Left colon (tissue), 2 donors: ENCODE data around the gene CYP2B6. TPM values are rescaled to one million over a fixed set of nuclear protein-coding genes. Genes with fewer than 3 reads are reported as not detected.
"Not testable (repeated sequence)": the region's sequence is repeated elsewhere in the genome, so short reads cannot be mapped to it uniquely, and the experiment has no call there.

ENCODE experiments used
- ATAC-seq: fragments of 200-7000 bp; cut with Tn5 transposase; one replicate; pipeline ENCODE4 v1.9.1; 2020; ENCODE audit warnings: mild to moderate bottlenecking, moderate library complexity
- DNase-seq, 2 donors: peaks; one replicate each; pipeline ENCODE4 v3.0.0-alpha.2; 2020
- intact Hi-C, 2 donors: fragments of 100-400 bp; cut with DNase I in 1 of 2; cut with micrococcal nuclease in 1 of 2; formaldehyde crosslinking; loops; one replicate each; pipeline versions ENCODE4 v1.11.2 to v1.14.0; 2022; cut with DNase I, micrococcal nuclease
- total RNA-seq, 2 donors: library from RNA; stranded (reverse); fragmentation: NEBNext Ultra II Directional; extraction: Animal tissue kit (Norgen Biotek cat#: 25700); gene quantifications; one replicate each; pipeline ENCODE4 v1.2.1, GENCODE V29; 2021
- donor health status: DM: no; HTN: no; CAD: no.
- donor health status: DM: yes; HTN: yes; CAD: no.

Gene CYP2B6
- total RNA-seq, 2 donors from 2014 or later, result 4.6 to 5.1 TPM

DNA sequence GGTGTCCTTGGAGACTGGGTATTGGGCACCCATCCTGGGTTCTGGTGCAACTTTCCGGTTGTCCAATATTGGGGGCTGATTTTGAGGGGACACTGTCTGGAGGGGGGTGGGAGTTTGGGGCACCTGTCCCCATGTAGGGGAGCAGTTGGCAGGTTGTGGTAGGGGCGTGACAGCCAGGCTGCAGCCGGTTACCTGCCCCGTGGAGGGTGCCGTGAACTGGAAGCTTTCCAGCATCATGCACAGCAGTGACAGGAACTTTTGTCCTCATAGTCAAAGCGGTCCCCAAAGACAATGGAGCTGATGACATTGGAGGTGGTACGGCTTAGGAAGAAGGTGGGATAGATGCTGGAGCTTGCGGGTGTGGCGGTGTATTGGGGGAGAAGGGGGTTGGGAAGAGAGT lies 34.3 kb downstream of the CYP2B6 start:
- no peak for DNase-seq
- intact Hi-C loops, result no loop called here
- no peak for ATAC-seq

DNA sequence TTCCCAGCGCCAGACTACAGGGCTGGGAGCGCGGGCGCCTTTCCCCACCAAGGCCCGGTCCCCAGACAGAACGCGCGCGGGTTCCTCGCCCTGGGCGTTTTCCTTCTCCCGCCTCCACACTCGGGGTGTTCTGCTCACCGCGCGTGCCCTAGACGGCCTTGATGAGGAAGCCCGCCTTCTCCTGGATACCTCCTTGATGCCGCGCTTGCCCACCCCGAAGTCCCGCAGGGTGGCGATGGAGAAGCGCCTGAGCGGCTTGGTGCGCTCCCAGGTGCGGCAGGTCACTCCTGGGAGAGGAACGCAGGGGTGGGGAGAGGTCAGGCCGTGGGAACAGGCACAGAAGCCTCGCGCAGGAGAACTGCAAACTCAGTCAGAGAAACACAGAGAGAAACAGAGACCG lies 34.8 kb downstream of the CYP2B6 start:
- DNase-seq, result no peak
- no peak for ATAC-seq
- intact Hi-C loops, result no loop called here

DNA sequence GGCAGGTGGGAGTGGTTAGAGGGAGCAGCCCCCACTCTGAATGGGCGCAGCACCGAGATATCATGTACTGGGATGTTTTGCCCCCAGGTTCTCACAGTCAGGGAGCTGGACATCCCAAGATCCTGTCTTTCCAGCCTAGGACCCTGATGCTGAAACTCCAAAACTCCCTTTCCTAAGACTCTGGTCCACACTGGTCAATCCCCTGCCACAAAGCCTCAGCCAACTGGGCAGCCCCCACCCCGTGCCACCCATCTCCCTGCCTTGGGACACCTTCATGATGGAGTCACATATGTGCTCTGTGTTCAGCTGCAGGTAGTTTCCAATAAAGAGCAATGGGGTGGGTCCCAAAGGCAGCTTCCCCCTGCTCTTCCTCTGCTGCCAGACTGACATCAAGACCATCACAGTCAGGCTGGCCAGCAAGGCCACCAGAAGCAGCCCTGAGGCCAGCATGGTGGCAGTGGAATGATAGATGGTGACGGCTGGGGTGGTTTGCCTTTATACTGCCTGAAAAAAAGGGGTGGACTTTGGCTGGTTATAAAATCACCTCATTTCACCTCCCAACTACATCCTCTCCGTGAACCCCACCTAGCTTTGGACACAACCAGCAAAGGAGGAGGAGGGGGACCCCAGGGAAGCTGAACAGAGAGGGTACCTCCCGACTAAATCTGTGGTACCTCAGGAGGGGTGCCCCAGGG lies 36.3 kb downstream of the CYP2B6 start:
- intact Hi-C loops, result no loop called here
- DNase-seq, result no peak
- ATAC-seq, result no peak

DNA sequence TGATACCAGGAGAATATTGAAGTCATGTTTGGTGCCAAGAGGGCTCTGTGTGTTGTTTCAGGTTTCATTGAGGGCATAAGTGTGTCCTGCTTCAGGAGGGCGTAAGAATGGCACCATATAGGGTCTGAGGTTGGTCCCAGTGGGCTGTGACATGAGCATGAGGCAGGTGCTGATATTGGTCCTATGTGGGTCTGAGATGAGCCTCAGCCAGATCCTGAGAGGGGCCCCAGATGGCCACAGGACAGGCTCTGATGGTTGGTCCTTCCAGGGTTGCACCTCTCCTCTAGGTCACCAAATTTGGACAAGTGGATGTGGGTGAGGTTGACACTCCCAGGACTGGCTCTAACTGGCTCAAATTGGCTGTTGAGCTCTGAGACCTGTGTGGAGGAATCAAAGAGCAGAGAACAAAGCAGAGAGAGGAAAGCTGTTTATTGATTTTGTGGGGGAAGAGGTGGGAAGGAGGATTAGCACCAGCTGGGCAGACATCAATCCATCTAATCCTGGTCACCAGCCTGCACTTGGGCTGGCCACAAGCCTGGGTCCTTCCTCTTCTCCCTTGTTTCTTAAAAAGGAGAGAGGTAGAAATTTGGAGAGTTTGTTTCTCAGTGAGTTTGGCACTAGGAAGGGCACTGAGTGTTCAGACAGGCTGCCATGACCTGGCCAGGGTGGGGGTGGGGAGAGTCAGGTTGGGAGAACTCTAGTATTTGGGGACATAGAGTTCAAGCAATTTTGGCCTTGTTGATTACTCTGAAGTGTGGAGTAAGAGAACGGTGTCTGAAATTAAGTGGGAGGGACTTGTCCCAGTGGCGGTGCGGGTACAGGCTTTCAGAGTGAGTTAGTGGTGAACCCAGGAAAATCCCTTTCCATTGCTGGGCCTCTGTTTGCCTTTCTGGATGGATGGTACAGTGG lies 38.7 kb downstream of the CYP2B6 start:
- ATAC-seq, result no peak
- DNase-seq, result no peak
- intact Hi-C loops, result no loop called here

DNA sequence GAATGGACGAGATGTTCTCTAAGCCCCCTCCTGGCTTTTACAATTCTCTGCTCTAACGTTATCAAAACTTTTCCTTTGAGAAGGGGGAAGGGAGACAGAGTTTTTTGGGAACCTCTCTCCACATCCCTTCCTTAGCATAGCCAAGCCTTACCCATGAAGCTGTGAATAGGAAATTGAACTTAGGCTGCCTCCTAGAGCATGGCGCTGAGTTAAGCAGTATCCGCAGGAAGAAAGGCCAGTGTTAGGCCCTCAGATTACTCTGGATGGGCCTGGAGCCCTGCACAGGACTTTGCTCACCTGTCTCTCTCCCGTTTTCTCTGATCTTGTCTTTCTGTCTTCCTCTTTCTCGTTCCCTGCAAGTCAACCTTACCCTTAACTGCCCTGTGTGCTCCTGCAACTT lies 39.6 kb downstream of the CYP2B6 start:
- peak; percentile 33 for ATAC-seq
- intact Hi-C loops, result no loop called here
- DNase-seq, result no peak

DNA sequence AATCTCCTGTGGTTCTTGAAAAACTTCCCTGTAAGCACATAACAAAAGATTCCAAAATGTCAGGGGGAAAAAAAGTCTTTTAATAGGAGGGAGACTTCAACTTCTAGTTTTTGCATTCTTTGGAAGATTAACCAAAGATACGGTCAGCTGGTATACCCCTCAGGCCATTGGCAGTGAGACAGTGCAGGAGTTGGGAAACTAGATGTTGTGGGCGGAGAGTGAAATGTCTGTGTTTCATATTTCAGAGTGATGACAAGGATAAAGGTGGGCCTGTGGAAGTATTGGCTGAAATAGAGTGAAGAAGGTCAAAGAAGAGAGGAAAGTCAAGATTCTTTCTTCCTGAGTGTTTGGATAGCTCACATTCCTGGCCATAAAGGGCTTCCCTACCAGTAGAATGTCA lies 40.8 kb downstream of the CYP2B6 start:
- no peak for DNase-seq
- no peak for ATAC-seq
- intact Hi-C loops, result no loop called here

DNA sequence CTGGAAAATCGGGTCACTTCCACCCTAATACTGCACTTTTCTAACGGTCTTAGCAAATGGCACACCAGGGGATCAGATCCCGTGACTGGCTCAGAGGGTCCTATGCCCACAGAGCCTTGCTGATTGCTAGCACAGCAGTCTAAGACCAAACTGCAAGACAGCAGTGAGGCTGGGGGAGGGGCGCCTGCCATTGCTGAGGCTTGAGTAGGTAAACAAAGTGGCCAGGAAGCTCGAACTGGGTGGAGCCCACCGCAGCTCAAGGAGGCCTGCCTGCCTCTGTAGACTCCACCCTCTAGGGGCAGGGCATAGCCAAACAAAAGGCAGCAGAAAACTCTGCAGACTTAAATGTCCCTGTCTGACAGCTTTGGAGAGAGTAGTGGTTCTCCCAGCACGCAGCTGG lies 42.2 kb downstream of the CYP2B6 start:
- ATAC-seq, intact Hi-C loops, DNase-seq: not testable (repeated sequence)

DNA sequence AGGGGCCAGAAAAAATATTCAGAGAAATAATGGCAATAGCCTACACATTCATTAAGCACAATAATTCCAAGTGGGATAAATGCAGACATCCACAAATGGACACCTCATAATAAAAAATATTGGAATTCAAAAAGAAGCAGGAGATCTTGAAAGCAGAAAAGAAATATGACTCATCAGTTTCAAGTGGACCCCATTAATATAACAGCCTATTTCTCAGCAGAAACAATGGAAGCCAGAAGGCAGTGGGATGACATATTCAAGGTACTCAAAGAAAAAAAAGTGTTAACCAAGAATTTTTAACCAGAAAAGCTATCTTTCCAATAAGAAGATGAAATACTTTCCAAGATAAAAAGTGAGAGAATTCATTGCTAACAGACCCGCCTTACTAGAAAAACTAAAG lies 48.7 kb downstream of the CYP2B6 start:
- DNase-seq (no peak), ATAC-seq (no peak)
- intact Hi-C loops, result no loop called here

DNA sequence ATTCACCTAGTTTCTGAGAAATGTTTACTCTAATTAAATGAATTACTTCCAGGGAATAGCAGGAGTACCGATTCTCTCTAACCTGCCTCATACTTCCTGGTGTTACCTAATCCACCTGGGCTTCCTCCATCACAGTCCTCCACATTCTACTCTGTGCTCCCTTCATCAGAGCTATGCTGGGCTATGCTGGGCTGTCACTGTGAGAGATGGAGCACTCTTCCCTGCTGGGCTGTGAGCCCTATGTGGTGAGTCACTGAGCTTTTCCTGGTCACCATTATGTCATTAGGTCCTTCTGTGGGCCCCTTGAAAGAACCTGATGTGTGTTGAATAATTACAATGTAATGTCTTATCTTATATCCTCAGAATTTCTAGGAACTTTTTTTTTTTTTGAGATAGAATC lies 54.0 kb downstream of the CYP2B6 start:
- DNase-seq, intact Hi-C loops: not testable (repeated sequence)
- ATAC-seq, result peak; percentile 51

DNA sequence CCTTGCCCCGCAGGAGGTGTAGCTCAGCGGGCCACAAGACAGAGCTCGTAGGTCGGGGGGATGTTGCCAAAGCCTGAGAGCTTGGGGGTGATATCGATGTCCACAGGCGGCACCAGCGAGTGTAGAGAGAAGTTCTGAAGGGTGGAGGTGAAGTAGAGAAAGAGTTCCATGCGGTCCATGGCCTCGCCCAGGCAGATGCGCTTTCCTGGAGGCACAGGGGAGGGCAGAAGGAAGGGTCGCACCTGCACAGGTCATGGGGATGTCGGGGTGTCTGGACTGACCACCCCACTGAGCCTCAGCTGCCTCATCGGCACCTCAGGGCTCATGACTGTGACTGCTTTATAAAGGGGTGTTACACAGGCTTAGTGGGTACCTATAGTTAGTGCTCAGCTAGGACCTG lies 59.3 kb downstream of the CYP2B6 start:
- no peak for ATAC-seq
- no peak for DNase-seq
- intact Hi-C loops, result no loop called here

DNA sequence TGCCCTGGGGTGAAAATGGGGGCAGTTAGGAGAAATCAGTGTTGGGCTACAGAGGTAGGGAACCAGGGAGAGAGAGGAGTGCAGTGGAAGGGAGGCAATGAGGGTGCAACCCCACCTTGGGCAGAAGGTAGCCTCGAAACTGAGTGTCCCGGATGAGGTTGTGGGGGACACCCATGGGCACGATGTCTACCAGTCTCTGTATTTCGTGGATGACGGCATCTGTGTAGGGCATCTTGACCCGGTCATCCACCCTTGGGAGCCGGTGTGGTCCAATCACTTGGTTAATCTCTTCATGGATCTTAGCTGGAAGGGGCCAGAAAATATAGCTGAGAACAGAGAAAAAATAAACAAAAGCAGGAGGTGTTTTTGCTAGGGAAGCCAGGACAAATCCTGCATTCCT lies 61.1 kb downstream of the CYP2B6 start:
- intact Hi-C loops, DNase-seq, ATAC-seq: not testable (repeated sequence)

DNA sequence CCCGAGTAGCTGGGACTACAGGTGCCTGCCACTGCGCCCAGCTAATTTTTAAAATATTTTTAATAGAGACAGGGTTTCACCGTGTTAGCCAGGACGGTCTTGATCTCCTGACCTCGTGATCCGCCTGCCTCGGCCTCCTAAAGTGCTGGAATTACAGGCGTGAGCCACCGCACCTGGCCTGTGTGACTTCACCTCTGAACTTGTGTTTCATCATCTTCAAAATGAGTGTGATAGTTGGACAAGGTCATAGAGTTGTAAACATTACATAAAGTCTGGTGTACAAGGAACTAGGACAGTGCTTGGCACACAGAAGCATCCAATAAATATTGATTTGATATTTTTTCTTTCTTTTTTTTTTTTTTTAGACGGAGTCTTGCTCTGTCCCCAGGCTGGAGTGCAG lies 62.2 kb downstream of the CYP2B6 start:
- DNase-seq, intact Hi-C loops: not testable (repeated sequence)
- peak; percentile 67 for ATAC-seq

DNA sequence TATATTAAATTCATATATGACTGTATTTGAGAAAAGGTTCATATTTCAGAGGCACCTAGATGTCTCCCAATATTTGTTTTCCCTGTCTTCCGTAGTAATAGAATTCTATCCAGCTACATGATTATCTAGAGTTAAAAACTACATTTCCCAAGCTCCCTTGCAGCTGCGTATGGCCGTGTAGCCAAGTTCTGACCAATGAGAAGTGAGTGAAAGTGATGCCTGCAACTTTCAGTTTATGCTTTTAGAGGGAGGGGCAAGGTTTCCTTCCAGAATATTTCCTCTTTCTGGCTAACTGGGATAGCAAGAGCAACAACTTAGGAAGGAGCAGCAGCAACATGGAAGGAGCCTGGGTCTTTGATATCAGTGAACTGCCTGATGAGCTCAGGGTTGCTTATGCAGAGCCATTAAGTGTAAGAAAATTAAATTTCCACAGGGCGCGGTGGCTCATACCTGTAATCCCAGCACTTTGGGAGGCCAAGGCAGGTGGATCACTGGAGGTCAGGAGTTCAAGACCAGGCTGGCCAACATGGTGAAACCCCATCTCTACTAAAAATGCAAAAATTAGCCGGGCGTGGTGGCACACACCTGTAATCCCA lies 74.0 kb downstream of the CYP2B6 start:
- no peak for DNase-seq
- intact Hi-C loops, result no loop called here
- peak; percentile 35 for ATAC-seq

Other genes starting within 250 kb of the CYP2B6 start
- 10 to 100 TPM; 12.1 to 12.4 TPM for gene ACTMAP, start 240.8 kb upstream of the CYP2B6 start, total RNA-seq
- 10 to 100 TPM; 43.4 to 68.0 TPM for gene SNRPA, start 240.1 kb upstream of the CYP2B6 start, total RNA-seq
- 1 to 10 TPM in 1 of 2 donors, not detected in 1; 1.7 TPM for gene MIA, start 215.8 kb upstream of the CYP2B6 start, total RNA-seq
- gene RAB4B, start 213.0 kb upstream of the CYP2B6 start, total RNA-seq, result 10 to 100 TPM; 65.9 to 67.9 TPM
- 10 to 100 TPM; 95.3 to 96.9 TPM for gene EGLN2, start 192.1 kb upstream of the CYP2B6 start, total RNA-seq
- gene CYP2A6, start 140.8 kb upstream of the CYP2B6 start, total RNA-seq, result not detected
- not detected for gene CYP2A7, start 109.1 kb upstream of the CYP2B6 start, total RNA-seq
- not detected for gene CYP2A13, start 97.2 kb downstream of the CYP2B6 start, total RNA-seq
- not detected for gene CYP2F1, start 123.2 kb downstream of the CYP2B6 start, total RNA-seq
- gene CYP2S1, start 201.9 kb downstream of the CYP2B6 start, total RNA-seq, result 10 to 100 TPM; 22.6 to 44.9 TPM
- gene AXL, start 227.9 kb downstream of the CYP2B6 start, total RNA-seq, result 10 to 100 TPM in 1 of 2 donors, 1 to 10 TPM in 1; 6.3 to 27.4 TPM